Fibroblast of villous mesenchyme (primary cell): ENCODE data around the gene LYAR. TPM values are rescaled to one million over a fixed set of nuclear protein-coding genes. Genes with fewer than 3 reads are reported as not detected.

ENCODE experiments used
- DNase-seq: peaks from one replicate; pipeline ENCODE4 v3.0.0-alpha.2; 2010; ENCODE audit warnings: low read depth
- H3K4me3 ChIP-seq: 2 replicates; pipeline ENCODE4 v1.5.1; 2011; ENCODE audit warnings: low read depth, mild to moderate bottlenecking, low read length
- CTCF ChIP-seq: IDR thresholded peaks from 2 replicates; pipeline ENCODE4 v1.5.1; 2012; ENCODE audit warnings: low read depth, mild to moderate bottlenecking, low read length; ENCODE audit not compliant: insufficient read depth
- total RNA-seq: library from RNA; depleted of rRNA; stranded (reverse); fragments of >200 nt; gene quantifications from 2 replicates; pipeline ENCODE4 v1.2.3, GENCODE V29; 2012

Gene LYAR
- total RNA-seq, 1 donor: 12.1 TPM

- H3K4me3 ChIP-seq: no peak overlapping the region
- DNase-seq: no peak
- no peak for TF ChIP-seq CTCF
Observed at GRCh38 chr4:4302001-4302400, 12.0 kb upstream of the LYAR start.

GRCh38 chr4:4299006-4299405 lies 9.1 kb upstream of the LYAR start:
- DNase-seq: no peak
- TF ChIP-seq CTCF: no peak

GRCh38 chr4:4296283-4296846 lies 6.4 kb upstream of the LYAR start:
- DNase-seq: no peak
- no peak for TF ChIP-seq CTCF
- no peak overlapping the region for H3K4me3 ChIP-seq

More at GRCh38 chr4:4299006-4299405, 9.1 kb upstream of the LYAR start:
- H3K4me3 ChIP-seq: no peak overlapping the region

- no peak for DNase-seq
- no peak for TF ChIP-seq CTCF
- H3K4me3 ChIP-seq: no peak overlapping the region
Observed at GRCh38 chr4:4293279-4293678, 3.3 kb upstream of the LYAR start.

GRCh38 chr4:4289597-4289940 lies 385 bp downstream of the LYAR start:
- H3K4me3 ChIP-seq: peak overlapping the region; percentile 86
- TF ChIP-seq CTCF: no peak
- DNase-seq: no peak

GRCh38 chr4:4289055-4289454 lies 899 bp downstream of the LYAR start:
- H3K4me3 ChIP-seq: peak overlapping the region; percentile 86
- no peak for TF ChIP-seq CTCF
- DNase-seq: no peak

GRCh38 chr4:4288098-4288497 lies 1.9 kb downstream of the LYAR start:
- no peak for DNase-seq
- no peak for TF ChIP-seq CTCF
- no peak overlapping the region for H3K4me3 ChIP-seq
